Activated naive CD8-positive, alpha-beta T cell treated with anti-CD3 and anti-CD28 coated beads, Interleukin-2, amount 50 U/mL, for 24 hours (primary cell): ENCODE measurements around the gene CSGALNACT2.
"Not testable (repeated sequence)": the region's sequence is repeated elsewhere in the genome, so short reads cannot be mapped to it uniquely, and the experiment has no call there.

Experiments used
- ATAC-seq: fragments of 150-1000 bp; cut with Tn5 transposase; one replicate; pipeline ENCODE4 v1.10.0; 2021
- DNase-seq: peaks from one replicate; pipeline ENCODE4 v3.0.0; 2021
- H3K27ac Mint-ChIP-seq: one replicate; pipeline ENCODE4 v1.8.0; 2021; ENCODE audit warnings: mild to moderate bottlenecking, mixed read lengths
- H3K27me3 Mint-ChIP-seq: one replicate; pipeline ENCODE4 v1.8.0; 2021; ENCODE audit warnings: mixed read lengths
- H3K36me3 Mint-ChIP-seq: one replicate; pipeline ENCODE4 v1.8.0; 2021; ENCODE audit warnings: low read depth, mixed read lengths
- H3K4me1 Mint-ChIP-seq: one replicate; pipeline ENCODE4 v1.8.0; 2021; ENCODE audit warnings: mixed read lengths
- H3K4me3 Mint-ChIP-seq: one replicate; pipeline ENCODE4 v1.8.0; 2021; ENCODE audit warnings: mild to moderate bottlenecking, moderate library complexity, mixed read lengths
- H3K9me3 Mint-ChIP-seq: one replicate; pipeline ENCODE4 v1.8.0; 2021; ENCODE audit warnings: mixed read lengths

The CSGALNACT2 gene

DNA sequence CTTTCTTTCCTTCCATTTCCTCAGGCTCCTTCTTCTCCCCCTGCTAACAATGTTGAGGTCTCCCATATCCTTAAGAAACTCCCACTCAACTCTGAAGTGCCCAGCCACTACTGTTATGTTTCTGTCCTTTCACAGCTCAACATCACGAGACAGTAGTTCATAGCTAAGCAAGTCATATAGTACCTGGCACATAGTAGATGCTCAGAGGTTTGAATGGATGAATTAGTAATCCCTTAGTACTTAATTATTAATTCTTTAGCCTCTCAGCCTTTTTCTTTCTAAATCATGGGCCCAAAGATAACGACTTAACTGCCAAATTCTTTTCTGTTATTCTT is 22.6 kb downstream of the CSGALNACT2 start:
- H3K36me3 Mint-ChIP-seq, result peaks cover 34% of the 10 kb centered on the region
- H3K4me3 Mint-ChIP-seq, result peak overlapping the region; percentile 51
- peaks cover 59% of the 10 kb centered on the region for H3K4me1 Mint-ChIP-seq

DNA sequence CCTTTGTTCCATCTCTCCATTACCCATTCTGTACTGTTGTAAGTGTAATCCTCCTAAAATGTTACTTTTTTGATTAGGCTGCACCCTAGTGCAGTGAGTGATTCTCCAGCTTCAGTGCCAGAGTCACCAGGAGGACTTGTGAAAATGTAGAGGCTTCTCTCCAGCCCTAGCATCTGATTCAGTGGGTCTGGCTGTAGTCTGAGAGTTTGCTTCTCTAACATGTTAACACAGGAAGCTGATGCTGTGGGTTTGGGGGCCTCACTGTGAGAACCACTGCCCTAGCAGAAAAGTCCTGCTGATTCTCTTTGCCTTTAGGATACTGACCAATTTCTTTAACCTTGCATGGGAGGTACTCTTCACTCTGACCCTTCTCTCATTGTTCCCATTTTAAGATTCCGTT is 24.4 kb downstream of the CSGALNACT2 start:
- Mint-ChIP-seq H3K27ac (peak overlapping the region; percentile 10), H3K9me3 (no peaks in the 10 kb centered on the region), H3K27me3 (no peaks in the 10 kb centered on the region), H3K36me3 (peaks cover 27% of the 10 kb centered on the region), H3K4me3 (no peak overlapping the region), H3K4me1 (peaks cover 57% of the 10 kb centered on the region)
- peak; percentile 21 for ATAC-seq
- no peak for DNase-seq

More for the DNA sequence above, 22.6 kb downstream of the CSGALNACT2 start:
- ATAC-seq (peak; percentile 81), DNase-seq (no peak)
- Mint-ChIP-seq H3K27me3 (no peaks in the 10 kb centered on the region), H3K9me3 (no peaks in the 10 kb centered on the region), H3K27ac (peak overlapping the region; percentile 94)

DNA sequence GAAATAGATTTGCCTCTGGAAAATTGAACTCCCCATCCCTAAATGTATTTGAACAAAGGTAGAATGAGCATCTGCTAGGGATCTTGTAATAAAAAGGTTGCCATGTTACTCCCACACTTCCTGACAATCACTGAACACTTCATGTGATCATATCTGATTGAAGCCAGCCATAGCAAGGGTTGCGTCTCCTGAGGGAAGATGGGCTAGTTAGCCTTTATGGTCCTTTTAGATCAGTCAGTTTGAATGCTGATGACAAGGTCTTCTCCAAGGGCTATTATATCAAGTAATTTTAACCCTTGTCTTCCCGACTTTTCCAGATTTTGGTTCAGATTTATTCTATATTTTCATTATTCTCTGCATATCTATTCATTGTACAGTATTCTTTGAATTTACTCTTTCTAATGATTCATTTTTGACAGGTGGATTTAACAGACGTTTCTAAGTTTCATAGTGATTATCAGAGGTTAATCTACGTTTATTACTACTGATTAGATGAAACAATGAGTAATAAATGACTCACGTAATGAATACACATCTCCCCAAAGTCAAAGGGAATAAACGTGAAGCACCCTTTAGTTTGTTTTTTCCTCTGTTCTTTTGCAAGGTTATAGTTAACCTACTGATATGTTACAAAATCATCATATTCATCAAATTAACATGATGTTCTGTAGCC is 28.1 kb downstream of the CSGALNACT2 start:
- Mint-ChIP-seq H3K4me3 (no peak overlapping the region), H3K4me1 (peaks cover 35% of the 10 kb centered on the region), H3K9me3 (no peaks in the 10 kb centered on the region), H3K27me3 (no peaks in the 10 kb centered on the region), H3K27ac (peak overlapping the region; percentile 16), H3K36me3 (peaks cover 42% of the 10 kb centered on the region)
- DNase-seq (no peak), ATAC-seq (no peak)

GRCh38 chr10:43166880-43167497 is 28.7 kb downstream of the CSGALNACT2 start:
- Mint-ChIP-seq H3K27me3 (no peaks in the 10 kb centered on the region), H3K36me3 (peaks cover 38% of the 10 kb centered on the region), H3K4me1 (peaks cover 32% of the 10 kb centered on the region), H3K27ac (no peak overlapping the region), H3K9me3 (no peaks in the 10 kb centered on the region), H3K4me3 (no peak overlapping the region)
- DNase-seq (no peak), ATAC-seq (no peak)

DNA sequence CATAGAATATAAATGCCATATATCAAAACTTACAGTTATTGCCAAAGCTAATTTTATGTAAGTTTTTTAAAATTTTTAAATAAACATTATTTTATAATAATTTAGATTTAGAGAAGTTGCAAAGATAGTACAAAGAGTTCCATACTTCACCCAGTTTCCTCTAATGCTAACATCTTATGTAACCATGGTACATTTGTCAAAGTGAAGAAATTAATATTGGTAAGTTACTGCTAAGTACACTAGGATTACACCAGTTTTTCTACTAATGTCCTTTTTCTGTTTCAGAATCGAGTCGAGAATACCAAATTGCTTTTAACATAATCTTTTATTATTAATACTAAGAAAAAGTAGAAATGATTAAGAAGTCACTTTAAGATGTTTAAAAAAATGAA is 29.2 kb downstream of the CSGALNACT2 start:
- no peaks in the 10 kb centered on the region for H3K9me3 Mint-ChIP-seq

DNA sequence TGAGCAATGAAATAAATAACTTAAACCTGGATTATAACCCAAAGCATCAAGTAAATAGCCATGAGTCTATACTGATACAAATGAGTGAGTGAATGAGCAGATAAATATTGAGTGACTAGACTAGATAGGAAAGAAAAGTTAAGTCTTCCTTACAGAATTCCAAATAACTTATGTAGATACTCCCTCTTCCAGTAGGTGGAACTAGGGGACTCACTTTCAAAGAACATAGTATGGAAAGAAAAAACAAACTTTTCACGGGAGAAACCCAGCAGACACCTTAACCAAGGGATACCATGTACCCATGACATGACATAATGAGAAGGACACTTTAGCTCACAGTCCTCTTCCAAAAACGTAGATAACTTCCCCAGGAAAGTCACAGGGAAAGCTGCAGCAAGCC is 32.2 kb downstream of the CSGALNACT2 start:
- H3K9me3 Mint-ChIP-seq, result no peaks in the 10 kb centered on the region
- H3K27me3 Mint-ChIP-seq, result no peaks in the 10 kb centered on the region
- H3K27ac Mint-ChIP-seq, result no peak overlapping the region
- peaks cover 36% of the 10 kb centered on the region for H3K36me3 Mint-ChIP-seq
- H3K4me3 Mint-ChIP-seq, result no peak overlapping the region
- H3K4me1 Mint-ChIP-seq, result peaks cover 24% of the 10 kb centered on the region
- ATAC-seq, result no peak
- DNase-seq, result no peak

More for the DNA sequence above, 29.2 kb downstream of the CSGALNACT2 start:
- ATAC-seq, result no peak
- Mint-ChIP-seq H3K4me3 (no peak overlapping the region), H3K36me3 (peaks cover 36% of the 10 kb centered on the region), H3K27ac (no peak overlapping the region), H3K27me3 (no peaks in the 10 kb centered on the region), H3K4me1 (peaks cover 29% of the 10 kb centered on the region)
- DNase-seq, result no peak

- peaks cover 54% of the 10 kb centered on the region for H3K36me3 Mint-ChIP-seq
- H3K27me3 Mint-ChIP-seq, result no peaks in the 10 kb centered on the region
- DNase-seq (no peak), ATAC-seq (peak; percentile 43)
- H3K9me3 Mint-ChIP-seq, result peaks cover 4% of the 10 kb centered on the region
- peaks cover 10% of the 10 kb centered on the region for H3K4me1 Mint-ChIP-seq
- no peak overlapping the region for H3K4me3 Mint-ChIP-seq
- H3K27ac Mint-ChIP-seq, result peak overlapping the region; percentile 2
Measured at GRCh38 chr10:43172645-43173044, 34.4 kb downstream of the CSGALNACT2 start.

DNA sequence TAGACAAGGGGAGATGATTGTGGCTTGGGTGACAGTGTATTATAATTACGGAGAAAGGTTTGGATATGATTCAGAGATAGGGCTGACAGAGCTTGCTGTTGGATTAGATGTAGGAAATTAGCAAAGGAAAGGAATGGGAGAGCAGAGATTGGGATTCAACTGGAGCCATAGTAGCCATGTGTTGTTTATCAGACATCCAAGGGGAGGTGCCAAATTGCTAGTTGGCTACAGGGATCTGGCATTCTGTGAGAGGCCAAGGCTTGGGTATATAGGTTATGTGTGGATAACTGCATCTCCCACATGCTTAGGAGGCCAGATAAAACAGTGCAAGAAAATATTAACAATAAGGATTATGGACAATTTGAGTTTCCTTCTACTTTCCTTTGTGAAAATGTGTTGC is 34.9 kb downstream of the CSGALNACT2 start:
- peaks cover 9% of the 10 kb centered on the region for H3K9me3 Mint-ChIP-seq
- peak overlapping the region; percentile 2 for H3K27ac Mint-ChIP-seq
- peaks cover 10% of the 10 kb centered on the region for H3K4me1 Mint-ChIP-seq

GRCh38 chr10:43174969-43175368 is 36.7 kb downstream of the CSGALNACT2 start:
- DNase-seq, result no peak
- Mint-ChIP-seq H3K27me3 (no peaks in the 10 kb centered on the region), H3K4me3 (no peak overlapping the region), H3K9me3 (peaks cover 9% of the 10 kb centered on the region), H3K27ac (no peak overlapping the region), H3K36me3 (peaks cover 59% of the 10 kb centered on the region), H3K4me1 (peaks cover 10% of the 10 kb centered on the region)
- ATAC-seq, result no peak

More for the DNA sequence above, 34.9 kb downstream of the CSGALNACT2 start:
- no peak for ATAC-seq
- Mint-ChIP-seq H3K4me3 (no peak overlapping the region), H3K36me3 (peaks cover 59% of the 10 kb centered on the region), H3K27me3 (no peaks in the 10 kb centered on the region)
- no peak for DNase-seq

- H3K27ac Mint-ChIP-seq, result no peak overlapping the region
- H3K4me3 Mint-ChIP-seq, result no peak overlapping the region
- H3K36me3 Mint-ChIP-seq, result peaks cover 58% of the 10 kb centered on the region
- ATAC-seq, result no peak
- H3K27me3 Mint-ChIP-seq, result no peaks in the 10 kb centered on the region
- H3K9me3 Mint-ChIP-seq, result peaks cover 9% of the 10 kb centered on the region
- peaks cover 10% of the 10 kb centered on the region for H3K4me1 Mint-ChIP-seq
- no peak for DNase-seq
Measured at GRCh38 chr10:43176271-43176670, 38.0 kb downstream of the CSGALNACT2 start.

DNA sequence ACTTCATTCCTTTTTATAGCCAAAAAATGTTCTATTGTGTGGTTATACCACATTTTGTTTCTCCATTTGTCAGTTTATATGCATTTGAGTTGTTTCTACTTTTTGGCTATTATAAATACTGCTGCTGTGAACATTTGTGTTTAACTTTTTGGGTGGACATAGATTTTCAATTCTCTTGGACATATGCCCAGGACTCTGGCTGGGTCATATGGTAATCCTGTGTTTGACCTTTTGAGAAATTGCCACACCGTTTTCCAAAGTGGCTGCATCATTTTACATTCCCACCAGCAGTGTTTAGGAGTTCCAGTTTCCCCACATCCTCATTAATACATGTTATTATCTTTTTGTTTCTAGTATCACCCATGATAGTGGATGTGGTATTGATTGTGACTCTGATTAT is 39.4 kb downstream of the CSGALNACT2 start:
- H3K9me3 Mint-ChIP-seq, result peaks cover 9% of the 10 kb centered on the region
- no peak overlapping the region for H3K4me3 Mint-ChIP-seq
- H3K27me3 Mint-ChIP-seq, result no peaks in the 10 kb centered on the region
- H3K4me1 Mint-ChIP-seq, result peaks cover 4% of the 10 kb centered on the region
- H3K36me3 Mint-ChIP-seq, result peaks cover 62% of the 10 kb centered on the region
- no peak overlapping the region for H3K27ac Mint-ChIP-seq
- DNase-seq (no peak), ATAC-seq (no peak)

DNA sequence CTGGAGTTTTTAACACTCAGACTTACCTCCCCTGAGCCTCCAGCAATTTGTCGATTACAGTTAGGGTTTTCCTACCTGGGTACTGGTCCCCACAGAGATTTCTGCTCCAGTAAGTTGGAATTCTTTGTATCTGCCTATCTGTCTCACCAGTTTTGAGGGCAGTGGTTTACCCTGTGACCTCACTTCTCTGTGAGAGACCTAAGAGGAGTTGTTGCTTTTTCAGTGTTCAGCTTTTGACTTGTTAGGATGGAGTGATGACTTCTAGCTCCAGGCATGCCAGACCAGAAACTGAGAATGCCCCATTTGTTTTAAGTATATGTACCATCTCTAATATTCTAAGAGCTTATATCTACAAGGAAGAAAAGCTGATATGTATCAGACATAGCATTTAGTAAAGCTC is 42.9 kb downstream of the CSGALNACT2 start:
- peaks cover 9% of the 10 kb centered on the region for H3K9me3 Mint-ChIP-seq
- no peak for ATAC-seq
- H3K36me3 Mint-ChIP-seq, result peaks cover 65% of the 10 kb centered on the region
- peak overlapping the region; percentile 21 for H3K27ac Mint-ChIP-seq
- no peaks in the 10 kb centered on the region for H3K27me3 Mint-ChIP-seq
- H3K4me3 Mint-ChIP-seq, result no peak overlapping the region
- H3K4me1 Mint-ChIP-seq, result no peaks in the 10 kb centered on the region
- no peak for DNase-seq

GRCh38 chr10:43183764-43184163 is 45.5 kb downstream of the CSGALNACT2 start:
- not testable (repeated sequence) for H3K27me3 Mint-ChIP-seq, ATAC-seq, H3K27ac Mint-ChIP-seq, H3K4me1 Mint-ChIP-seq, H3K9me3 Mint-ChIP-seq, DNase-seq, H3K4me3 Mint-ChIP-seq
- peaks cover 51% of the 10 kb centered on the region for H3K36me3 Mint-ChIP-seq

- Mint-ChIP-seq H3K27ac (no peak overlapping the region), H3K4me1 (no peaks in the 10 kb centered on the region), H3K9me3 (no peaks in the 10 kb centered on the region), H3K4me3 (no peak overlapping the region), H3K36me3 (peaks cover 36% of the 10 kb centered on the region), H3K27me3 (no peaks in the 10 kb centered on the region)
- no peak for DNase-seq
- ATAC-seq, result no peak
Measured at GRCh38 chr10:43186150-43186549, 47.9 kb downstream of the CSGALNACT2 start.

GRCh38 chr10:43187213-43187612 is 49.0 kb downstream of the CSGALNACT2 start:
- Mint-ChIP-seq H3K9me3 (no peaks in the 10 kb centered on the region), H3K27ac (no peak overlapping the region), H3K4me1 (no peaks in the 10 kb centered on the region), H3K36me3 (peaks cover 33% of the 10 kb centered on the region), H3K4me3 (no peak overlapping the region), H3K27me3 (no peaks in the 10 kb centered on the region)
- no peak for DNase-seq
- no peak for ATAC-seq
